HCT116 (cell line): ENCODE data around the gene CDHR4. TPM values are rescaled to one million over a fixed set of nuclear protein-coding genes. Genes with fewer than 3 reads are reported as not detected.
A peak's percentile ranks its signal among the peaks of the same experiment; 100 is the strongest.

ENCODE experiments used
- ATAC-seq: fragments of 200-7000 bp; cut with Tn5 transposase; 2 replicates; pipeline ENCODE4 v1.9.1; 2020; ENCODE audit warnings: mild to moderate bottlenecking, moderate library complexity
- BruUV-seq: library from RNA; stranded (reverse); fragments of 400-500 nt; replicated peaks from 2 replicates; lab custom pipeline; 2021; lab: Mats Ljungman, UMichigan
- CTCF ChIA-PET: fragments of 300-600 bp; sonication (Branson Sonifier 250); formaldehyde crosslinking; loops from one replicate; lab custom pipeline; 2021; ENCODE audit warnings: antibody characterized with exemption; lab: Charles Lee
- POLR2A ChIA-PET: fragments of 300-600, 350-600 bp; sonication (Branson Sonifier 250); formaldehyde crosslinking; loops from one replicate; lab custom pipeline; 2021; ENCODE audit warnings: antibody characterized with exemption; lab: Charles Lee
- RAD21 ChIA-PET, 2 experiments: fragments of 300-600 bp; sonication (Branson Sonifier 250); formaldehyde crosslinking; loops; one replicate each; lab custom pipeline; 2023; ENCODE audit warnings: low total read pairs in 2 of 2; ENCODE audit not compliant: uncharacterized antibody in 2 of 2, unreplicated experiment in 2 of 2, low non-redundant PET in 1 of 2; lab: Charles Lee
- DNase-seq: peaks from one replicate; pipeline ENCODE4 v3.0.0-alpha.2; 2010; ENCODE audit warnings: low read depth, low spot score
- H2AFZ ChIP-seq: fragments of 200-600 bp; shearing (Covaris generic), sonication (generic); 2 replicates; pipeline ENCODE4 v1.6.1; 2017; ENCODE audit warnings: low read depth, mixed run types, mixed read lengths, antibody characterized with exemption, low read length; ENCODE audit not compliant: poor library complexity, severe bottlenecking
- H3K27ac ChIP-seq: 2 replicates; pipeline ENCODE4 v1.5.1; 2012; ENCODE audit warnings: low read depth, low read length
- H3K27me3 ChIP-seq: fragments of 200-600 bp; sonication (generic); 2 replicates; pipeline ENCODE4 v1.6.1; 2016; ENCODE audit warnings: mixed run types, low read length, mixed read lengths; ENCODE audit not compliant: insufficient read depth
- H3K36me3 ChIP-seq, 2 experiments: fragments of 200-500 bp in 1 of 2; fragments of 200-600 bp in 1 of 2; sonication (Bioruptor generic) in 1 of 2; sonication (generic) in 1 of 2; 2 replicates each; pipeline versions ENCODE4 v1.5.1 to v1.6.1; 2014 to 2016; ENCODE audit warnings: low read length in 2 of 2, inconsistent platforms in 1 of 2, mixed read lengths in 1 of 2, mixed run types in 1 of 2; ENCODE audit not compliant: insufficient read depth in 2 of 2, control insufficient read depth in 1 of 2
- H3K4me1 ChIP-seq, 2 experiments: fragments of 200-600 bp in 1 of 2; sonication (generic) in 1 of 2; 2 replicates each; pipeline versions ENCODE4 v1.5.1 to v1.6.1; 2012 to 2017; ENCODE audit warnings: low read length in 2 of 2, inconsistent platforms in 1 of 2, mild to moderate bottlenecking in 1 of 2, mixed read lengths in 1 of 2, mixed run types in 1 of 2, moderate library complexity in 1 of 2; ENCODE audit not compliant: insufficient read depth in 2 of 2, control insufficient read depth in 1 of 2
- H3K4me2 ChIP-seq: fragments of 200-600 bp; sonication (generic); 2 replicates; pipeline ENCODE4 v1.6.1; 2017; ENCODE audit warnings: mixed run types, low read length, mixed read lengths
- H3K4me3 ChIP-seq, 2 experiments: fragments of 200-600 bp in 1 of 2; sonication (generic) in 1 of 2; replicated peaks in 1 of 2; 2 replicates each; pipeline ENCODE4 v1.5.1; 2011 to 2016; ENCODE audit warnings: low read length in 2 of 2, control low read depth in 1 of 2, low read depth in 1 of 2, mild to moderate bottlenecking in 1 of 2, mixed read lengths in 1 of 2, mixed run types in 1 of 2
- H3K79me2 ChIP-seq: fragments of 200-600 bp; sonication (generic); 2 replicates; pipeline ENCODE4 v1.6.1; 2017; ENCODE audit warnings: mild to moderate bottlenecking, mixed run types, low read length, moderate library complexity, mixed read lengths; ENCODE audit not compliant: insufficient read depth
- H3K9ac ChIP-seq: fragments of 200-600 bp; sonication (generic); 2 replicates; pipeline ENCODE4 v1.6.1; 2016; ENCODE audit warnings: low read length, mixed read lengths
- H3K9me2 ChIP-seq: fragments of 200-600 bp; sonication (generic), shearing (Covaris generic); 2 replicates; pipeline ENCODE4 v1.6.1; 2017; ENCODE audit warnings: mixed run types, mild to moderate bottlenecking, moderate library complexity; ENCODE audit not compliant: insufficient read depth
- H3K9me3 ChIP-seq, 2 experiments: fragments of 200-500 bp in 1 of 2; fragments of 200-600 bp in 1 of 2; sonication (Bioruptor generic) in 1 of 2; sonication (generic) in 1 of 2; 2 replicates each; pipeline ENCODE4 v1.6.1; 2014 to 2017; ENCODE audit warnings: low read length in 2 of 2, mixed read lengths in 2 of 2, inconsistent platforms in 1 of 2, low read depth in 1 of 2, mild to moderate bottlenecking in 1 of 2, mixed run types in 1 of 2, moderate library complexity in 1 of 2; ENCODE audit not compliant: control insufficient read depth in 1 of 2, insufficient read depth in 1 of 2
- H4K20me1 ChIP-seq: fragments of 200-600 bp; sonication (generic), shearing (Covaris generic); 2 replicates; pipeline ENCODE4 v1.6.1; 2017; ENCODE audit warnings: mixed run types, mild to moderate bottlenecking, moderate library complexity; ENCODE audit not compliant: insufficient read depth
- SRF ChIP-seq: IDR thresholded peaks from 2 replicates; pipeline ENCODE4 v1.6.1; 2012; ENCODE audit warnings: low read depth
- ZFX ChIP-seq: fragments of 450-650 bp; IDR thresholded peaks from 2 replicates; pipeline ENCODE4 v1.6.1; 2017
- intact Hi-C: fragments of 100-400 bp; cut with micrococcal nuclease; formaldehyde crosslinking; loops from 2 replicates; pipeline ENCODE4 v1.10.0; 2022
- total RNA-seq: library from RNA; stranded (reverse); gene quantifications from one replicate; pipeline ENCODE4 v1.2.1, GENCODE V29; 2021; ENCODE audit not compliant: unreplicated experiment
- TF ChIP-seq, protein P1 (sequence below), 3 experiments: fragments of 200-600 bp in 1 of 3; sonication (generic) in 1 of 3; IDR thresholded peaks in 2 of 3; conservative IDR thresholded peaks in 1 of 3; 2 replicates each; pipeline ENCODE4 v1.5.1; 2012 to 2017; ENCODE audit warnings: low read depth in 2 of 3, low read length in 2 of 3, antibody characterized with exemption in 1 of 3, borderline replicate concordance in 1 of 3, control low read depth in 1 of 3, mild to moderate bottlenecking in 1 of 3, mixed read lengths in 1 of 3, mixed run types in 1 of 3, moderate library complexity in 1 of 3; ENCODE audit not compliant: insufficient read depth in 1 of 3

The CDHR4 gene
- total RNA-seq, 1 experiment from 2014 or later = not detected

DNA sequence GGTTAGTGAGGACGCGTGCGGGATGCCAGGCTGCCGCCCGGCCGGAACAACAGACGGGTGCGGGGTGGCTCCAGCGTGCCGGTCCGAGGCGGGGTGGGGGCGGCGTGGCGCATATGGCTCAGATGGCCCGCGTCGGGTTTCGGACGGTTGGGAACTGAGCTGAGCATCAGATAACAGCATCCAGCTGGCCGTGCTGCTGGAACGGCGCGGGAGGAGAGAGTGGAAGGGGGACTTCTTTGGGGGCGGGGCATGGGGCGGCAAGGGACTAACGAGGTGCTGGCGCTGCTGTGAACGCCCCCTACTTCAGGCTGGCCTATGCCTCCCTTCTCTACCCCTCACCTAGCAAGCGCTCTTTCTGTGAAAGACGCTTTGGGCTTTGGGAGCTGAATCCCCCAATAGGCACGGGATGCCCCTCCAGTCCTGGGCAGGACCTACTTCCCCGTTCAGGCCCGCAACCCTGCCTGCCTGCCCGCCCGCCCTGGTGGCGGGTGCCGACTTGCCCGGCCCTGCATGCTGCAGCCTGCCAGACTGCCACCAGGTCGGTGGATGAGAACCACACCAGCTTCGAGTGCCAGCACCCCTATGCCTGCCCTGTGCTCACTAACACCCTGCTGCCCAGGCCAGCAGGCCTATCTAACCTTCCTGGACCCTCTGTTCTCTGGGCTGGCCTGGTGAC is 3.9 kb upstream of the CDHR4 start:
- ChIA-PET CTCF (interaction anchor here (0.8 to 3.0 kb wide), 20 partner anchors 9 to 264 kb away, joined by 3 to 34 read pairs (median 6); partner anchors contain the start of genes GMPPB, IP6K1, MON1A and MST1R), RAD21 (interaction anchor here (0.7 to 2.0 kb wide), 5 partner anchors 32 to 102 kb away, joined by 3 to 9 read pairs (median 5); no protein-coding TSS in a partner anchor), POLR2A (interaction anchor here (1.1 to 1.6 kb wide), 6 partner anchors 13 to 103 kb away, joined by 3 to 5 read pairs (median 3); partner anchors contain the start of gene MST1R)
- BruUV-seq = no TSS peak
- intact Hi-C loops = no loop called here
- Histone ChIP-seq H3K9me3 (no peaks in the 10 kb centered on the region), H2AFZ (peak overlapping the region; percentile 87), H3K27me3 (no peaks in the 10 kb centered on the region), H3K36me3 (no peaks in the 10 kb centered on the region), H3K4me2 (peak overlapping the region; percentile 100), H3K4me3 (peak overlapping the region; percentile 50 to 76), H3K4me1 (peaks cover 5 to 32% of the 10 kb centered on the region in 2 experiments; a peak in 3 of 4 replicates), H3K9me2 (no peaks in the 10 kb centered on the region), H3K27ac (peak overlapping the region; percentile 50; the same call in 1 of the 2 replicates), H3K79me2 (no peaks in the 10 kb centered on the region), H4K20me1 (no peaks in the 10 kb centered on the region), H3K9ac (peak overlapping the region; percentile 73)
- TF ChIP-seq, protein P1, sequence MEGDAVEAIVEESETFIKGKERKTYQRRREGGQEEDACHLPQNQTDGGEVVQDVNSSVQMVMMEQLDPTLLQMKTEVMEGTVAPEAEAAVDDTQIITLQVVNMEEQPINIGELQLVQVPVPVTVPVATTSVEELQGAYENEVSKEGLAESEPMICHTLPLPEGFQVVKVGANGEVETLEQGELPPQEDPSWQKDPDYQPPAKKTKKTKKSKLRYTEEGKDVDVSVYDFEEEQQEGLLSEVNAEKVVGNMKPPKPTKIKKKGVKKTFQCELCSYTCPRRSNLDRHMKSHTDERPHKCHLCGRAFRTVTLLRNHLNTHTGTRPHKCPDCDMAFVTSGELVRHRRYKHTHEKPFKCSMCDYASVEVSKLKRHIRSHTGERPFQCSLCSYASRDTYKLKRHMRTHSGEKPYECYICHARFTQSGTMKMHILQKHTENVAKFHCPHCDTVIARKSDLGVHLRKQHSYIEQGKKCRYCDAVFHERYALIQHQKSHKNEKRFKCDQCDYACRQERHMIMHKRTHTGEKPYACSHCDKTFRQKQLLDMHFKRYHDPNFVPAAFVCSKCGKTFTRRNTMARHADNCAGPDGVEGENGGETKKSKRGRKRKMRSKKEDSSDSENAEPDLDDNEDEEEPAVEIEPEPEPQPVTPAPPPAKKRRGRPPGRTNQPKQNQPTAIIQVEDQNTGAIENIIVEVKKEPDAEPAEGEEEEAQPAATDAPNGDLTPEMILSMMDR (IDR thresholded peaks at IDR 0.05 in 2 of 3, conservative IDR thresholded peaks at IDR 0.05 in 1 of 3; ENCODE audit: borderline replicate concordance in 1 of 3, insufficient read depth in 1 of 3, low read depth in 2 of 3, low read length in 2 of 3) = no peak; a peak in 2 of 6 replicates
- TF ChIP-seq SRF (no peak), ZFX (0 out of 2 replicates have a peak, but pooled peaks have one; percentile 21)
- DNase-seq (no peak), ATAC-seq (peak; percentile 29)
